Esophagus muscularis mucosa (tissue), 4 donors: Measurements from ENCODE around the gene ART1.

ENCODE experiments used
- CTCF ChIP-seq, 3 experiments: fragments of 200-600 bp in 2 of 3; fragments of 450-650 bp in 1 of 3; sonication (generic) in 2 of 3; IDR thresholded peaks; one replicate each; pipeline ENCODE4 v1.5.1; 2017 to 2019; ENCODE audit warnings: antibody characterized with exemption in 3 of 3, mild to moderate bottlenecking in 2 of 3, moderate library complexity in 1 of 3
- EP300 ChIP-seq: sonication (generic); formaldehyde crosslinking; IDR thresholded peaks from one replicate; pipeline ENCODE4 v1.6.1; 2017; ENCODE audit warnings: antibody characterized with exemption
- POLR2A ChIP-seq: fragments of 450-650 bp; IDR thresholded peaks from one replicate; pipeline ENCODE4 v1.6.1; 2017; ENCODE audit warnings: antibody characterized with exemption, moderate library complexity, mild to moderate bottlenecking, low read depth
- POLR2AphosphoS5 ChIP-seq, 2 donors: sonication (generic); formaldehyde crosslinking; IDR thresholded peaks; one replicate each; pipeline ENCODE4 v1.6.1; 2017; ENCODE audit warnings: antibody characterized with exemption in 2 of 2

- TF ChIP-seq CTCF (IDR thresholded peaks at IDR 0.05) (no peak), POLR2A (no peak), POLR2AphosphoS5 (IDR thresholded peaks at IDR 0.05) (no peak), EP300 (no peak)
These were observed 56.0 kb downstream of the ART1 start for GRCh38 chr11:3700910-3701309.
